ENCODE measurements around the gene LRRC7. TPM values are rescaled to one million over a fixed set of nuclear protein-coding genes. Genes with fewer than 3 reads are reported as not detected.

LRRC7 gene
- total RNA-seq, 2 experiments from 2014 or later, result not detected

DNA sequence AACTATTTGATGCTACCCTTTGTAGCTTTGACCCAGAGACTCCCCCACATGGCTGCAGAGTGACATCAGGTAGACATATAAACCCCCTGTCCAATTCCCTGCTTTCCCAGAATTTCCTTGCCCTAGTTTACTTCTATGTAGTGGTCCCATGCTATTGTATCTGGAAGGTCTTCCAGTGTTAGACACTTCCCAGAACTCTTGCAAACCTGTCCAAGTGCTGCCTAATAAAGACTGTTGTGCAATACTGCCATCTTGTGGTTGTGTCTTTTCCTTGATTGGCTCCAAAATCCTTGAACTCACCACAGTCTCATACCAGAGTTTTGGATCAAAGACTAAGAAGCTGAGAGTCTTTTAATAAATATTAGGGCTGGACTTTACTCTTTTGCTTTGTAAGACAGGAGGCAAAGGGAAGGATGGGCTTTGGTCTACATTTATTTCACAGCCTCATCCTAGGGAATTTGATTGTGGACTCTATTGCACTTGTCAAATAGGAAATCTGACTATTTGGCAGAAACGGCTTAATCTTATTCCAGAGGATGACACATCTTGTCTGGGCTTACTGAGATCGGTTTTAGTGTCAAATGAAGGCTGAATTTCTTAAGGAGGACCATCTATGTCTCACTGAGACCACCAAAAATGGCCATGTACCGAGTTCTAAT lies 169.9 kb downstream of the LRRC7 start:
- POLR2A ChIA-PET, result no interaction called here

DNA sequence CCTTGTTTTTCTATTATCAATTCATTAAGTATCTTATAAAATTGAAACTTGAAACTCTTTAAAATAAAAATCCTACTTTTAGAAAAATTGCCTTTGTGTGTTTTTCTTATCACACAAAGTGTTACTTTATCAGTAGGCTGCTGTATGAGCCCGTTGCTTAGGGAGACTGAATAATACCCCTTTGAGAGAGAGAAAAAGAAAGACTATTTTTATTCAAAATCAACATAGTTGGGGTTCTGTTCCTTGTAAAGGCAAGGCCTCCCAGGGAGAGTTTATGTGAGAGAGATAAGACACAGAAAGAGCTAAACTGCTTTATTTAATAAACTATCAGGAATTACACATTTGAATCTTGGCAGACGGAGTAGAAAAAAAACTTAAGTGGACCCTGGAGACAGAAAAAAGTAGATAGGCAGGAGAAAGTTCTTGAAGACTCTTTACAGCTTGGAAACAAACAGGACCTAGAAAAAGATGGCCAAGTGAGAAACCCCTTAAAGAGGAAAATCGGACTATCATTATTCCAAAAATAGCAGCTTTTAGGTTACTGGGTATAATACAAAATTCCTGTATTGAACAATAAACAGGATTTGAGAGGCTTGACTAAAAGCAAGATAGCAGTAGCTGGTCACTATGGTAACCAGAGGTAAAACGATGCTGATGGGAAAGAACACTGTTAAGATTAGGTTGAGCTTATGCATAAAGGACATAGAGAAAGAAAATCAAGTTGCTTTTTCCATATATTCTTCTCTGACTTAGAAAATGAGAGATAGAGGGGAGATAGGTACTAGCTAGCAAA lies 170.9 kb downstream of the LRRC7 start:
- H3K9me3 Mint-ChIP-seq, result no peaks in the 10 kb centered on the region
- no peaks in the 10 kb centered on the region for H3K36me3 Mint-ChIP-seq (ENCODE audit: low read depth)
- DNase-seq, result no peak
- CTCF ChIA-PET, result interaction anchor here (0.7 to 1.5 kb wide), 3 partner anchors 305 to 1268 kb away, joined by 3 to 4 read pairs (median 3); no protein-coding TSS in a partner anchor
- POLR2A ChIA-PET, result no interaction called here
- H3K4me3 Mint-ChIP-seq, result no peak overlapping the region
- no peak overlapping the region for H3K27ac Mint-ChIP-seq
- no peaks in the 10 kb centered on the region for H3K4me1 Mint-ChIP-seq
- H3K27me3 Mint-ChIP-seq, result no peaks in the 10 kb centered on the region

More for the DNA sequence above, 169.9 kb downstream of the LRRC7 start:
- no peaks in the 10 kb centered on the region for H3K27me3 Mint-ChIP-seq
- CTCF ChIA-PET, result interaction anchor here (0.7 to 1.3 kb wide), 4 partner anchors 11 to 1620 kb away, joined by 3 to 7 read pairs (median 4); no protein-coding TSS in a partner anchor
- no peaks in the 10 kb centered on the region for H3K4me1 Mint-ChIP-seq
- no peak overlapping the region for H3K27ac Mint-ChIP-seq
- H3K9me3 Mint-ChIP-seq, result no peaks in the 10 kb centered on the region
- DNase-seq, result no peak
- H3K36me3 Mint-ChIP-seq (ENCODE audit: low read depth), result no peaks in the 10 kb centered on the region
- H3K4me3 Mint-ChIP-seq, result no peak overlapping the region

DNA sequence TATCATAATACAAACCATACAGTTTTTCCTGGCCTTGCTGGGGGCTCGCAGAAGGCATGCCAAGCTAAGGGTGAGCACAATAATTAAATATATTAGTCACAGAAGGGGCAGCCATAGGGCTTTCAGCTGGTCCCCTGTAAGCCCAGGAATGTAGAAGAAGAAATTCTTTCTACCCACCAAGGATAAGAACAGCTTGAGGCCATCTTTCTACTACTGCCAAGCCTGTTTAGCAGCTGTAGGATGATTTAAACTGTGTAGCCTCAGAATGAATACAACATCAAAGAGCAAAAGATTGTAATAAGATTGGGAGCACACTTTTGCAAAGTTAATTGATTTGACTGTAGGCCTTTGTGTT lies 171.5 kb downstream of the LRRC7 start:
- Mint-ChIP-seq H3K27ac (no peak overlapping the region), H3K4me3 (no peak overlapping the region), H3K27me3 (no peaks in the 10 kb centered on the region), H3K4me1 (no peaks in the 10 kb centered on the region), H3K36me3 (ENCODE audit: low read depth) (no peaks in the 10 kb centered on the region), H3K9me3 (no peaks in the 10 kb centered on the region)
- no peak for DNase-seq
- CTCF ChIA-PET, result interaction anchor here (1.1 to 1.5 kb wide), 2 partner anchors 1139 to 1269 kb away, joined by 3 to 4 read pairs; no protein-coding TSS in a partner anchor
- POLR2A ChIA-PET, result no interaction called here

GRCh38 chr1:69743146-69743545 lies 175.4 kb downstream of the LRRC7 start:
- Mint-ChIP-seq H3K36me3 (ENCODE audit: low read depth) (no peaks in the 10 kb centered on the region), H3K9me3 (no peaks in the 10 kb centered on the region), H3K27ac (no peak overlapping the region), H3K27me3 (no peaks in the 10 kb centered on the region), H3K4me3 (no peak overlapping the region), H3K4me1 (no peaks in the 10 kb centered on the region)
- DNase-seq, result no peak
- ChIA-PET POLR2A (no interaction called here), CTCF (no interaction called here)

- ChIA-PET CTCF (no interaction called here), POLR2A (no interaction called here)
- Mint-ChIP-seq H3K27me3 (no peaks in the 10 kb centered on the region), H3K4me1 (no peaks in the 10 kb centered on the region), H3K36me3 (ENCODE audit: low read depth) (no peaks in the 10 kb centered on the region), H3K9me3 (no peaks in the 10 kb centered on the region), H3K27ac (no peak overlapping the region), H3K4me3 (no peak overlapping the region)
- no peak for DNase-seq
These were observed 176.7 kb downstream of the LRRC7 start for GRCh38 chr1:69744381-69744780.

DNA sequence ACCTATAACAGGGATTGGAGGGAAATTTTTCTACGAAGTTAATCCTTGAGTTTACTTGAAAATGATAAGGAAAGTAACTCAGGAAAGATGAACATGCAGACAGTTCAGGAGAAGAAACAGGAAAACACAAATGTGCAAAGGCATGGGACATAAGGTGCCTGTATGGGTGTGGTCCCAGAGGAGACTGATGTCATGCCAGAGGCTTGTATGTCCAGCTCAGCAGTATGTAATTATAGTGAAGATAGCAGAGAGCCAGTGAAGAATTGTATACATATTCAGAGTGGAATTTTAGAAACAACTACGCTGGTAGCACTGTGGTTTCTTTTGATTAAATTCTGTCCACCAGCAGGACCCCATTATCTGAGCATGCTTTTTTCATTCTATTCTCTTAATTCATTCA lies 179.5 kb downstream of the LRRC7 start:
- H3K9me3 Mint-ChIP-seq, result no peaks in the 10 kb centered on the region
- H3K4me3 Mint-ChIP-seq, result no peak overlapping the region
- no peaks in the 10 kb centered on the region for H3K27me3 Mint-ChIP-seq
- ChIA-PET POLR2A (no interaction called here), CTCF (no interaction called here)
- H3K4me1 Mint-ChIP-seq, result no peaks in the 10 kb centered on the region
- no peak for DNase-seq
- H3K27ac Mint-ChIP-seq, result no peak overlapping the region
- H3K36me3 Mint-ChIP-seq (ENCODE audit: low read depth), result no peaks in the 10 kb centered on the region

DNA sequence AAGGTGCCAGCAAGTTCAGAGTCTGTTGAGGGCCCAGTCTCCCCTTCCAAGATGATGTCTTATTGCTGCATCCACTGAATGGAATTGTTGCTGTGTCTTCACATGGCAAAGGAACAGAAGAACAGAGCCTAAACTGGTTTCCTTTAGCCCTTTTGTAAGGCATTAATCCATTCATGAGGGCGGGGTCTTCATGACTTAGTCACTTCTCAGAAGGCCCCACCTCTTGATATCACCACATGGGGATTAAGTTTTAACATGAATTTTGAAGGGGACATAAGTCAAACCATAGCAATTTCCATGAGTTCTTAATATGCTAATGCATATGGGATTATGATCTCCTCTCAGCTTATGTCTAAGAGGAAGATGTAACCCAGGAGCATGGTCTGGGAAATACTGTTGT lies 182.9 kb downstream of the LRRC7 start:
- CTCF ChIA-PET, result no interaction called here
- POLR2A ChIA-PET, result no interaction called here
- H3K27ac Mint-ChIP-seq, result no peak overlapping the region
- H3K9me3 Mint-ChIP-seq, result peaks cover 2% of the 10 kb centered on the region
- no peaks in the 10 kb centered on the region for H3K27me3 Mint-ChIP-seq
- H3K36me3 Mint-ChIP-seq (ENCODE audit: low read depth), result no peaks in the 10 kb centered on the region
- no peak for DNase-seq
- no peak overlapping the region for H3K4me3 Mint-ChIP-seq
- no peaks in the 10 kb centered on the region for H3K4me1 Mint-ChIP-seq

DNA sequence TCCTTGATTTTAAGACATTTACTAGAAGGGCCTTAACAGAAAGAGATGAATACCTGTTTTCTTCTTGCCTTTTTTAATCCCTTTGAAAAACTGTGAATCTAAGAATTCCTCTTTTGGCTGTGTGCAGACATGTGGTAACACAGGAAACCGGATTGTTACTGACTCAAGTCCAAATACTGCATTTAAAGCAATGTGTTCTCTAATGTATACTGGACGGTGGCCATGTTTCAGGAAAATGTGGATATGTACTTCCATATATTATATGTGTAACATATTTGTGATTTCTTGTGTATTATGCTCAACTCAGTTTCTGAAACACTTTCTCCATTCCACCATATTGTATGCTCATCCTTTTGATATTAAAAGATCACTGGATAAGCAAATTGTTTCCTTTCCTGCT lies 185.1 kb downstream of the LRRC7 start:
- no peaks in the 10 kb centered on the region for H3K36me3 Mint-ChIP-seq (ENCODE audit: low read depth)
- H3K27me3 Mint-ChIP-seq, result no peaks in the 10 kb centered on the region
- no peak overlapping the region for H3K27ac Mint-ChIP-seq
- POLR2A ChIA-PET, result no interaction called here
- no peak for DNase-seq
- H3K4me3 Mint-ChIP-seq, result no peak overlapping the region
- no peaks in the 10 kb centered on the region for H3K4me1 Mint-ChIP-seq
- H3K9me3 Mint-ChIP-seq, result peaks cover 3% of the 10 kb centered on the region
- CTCF ChIA-PET, result no interaction called here

GRCh38 chr1:69754521-69754920 lies 186.8 kb downstream of the LRRC7 start:
- DNase-seq, result no peak
- CTCF ChIA-PET, result no interaction called here
- H3K36me3 Mint-ChIP-seq (ENCODE audit: low read depth), result no peaks in the 10 kb centered on the region
- no peak overlapping the region for H3K27ac Mint-ChIP-seq
- H3K4me3 Mint-ChIP-seq, result no peak overlapping the region
- H3K9me3 Mint-ChIP-seq, result peaks cover 3% of the 10 kb centered on the region
- POLR2A ChIA-PET, result no interaction called here
- H3K4me1 Mint-ChIP-seq, result no peaks in the 10 kb centered on the region
- H3K27me3 Mint-ChIP-seq, result no peaks in the 10 kb centered on the region

DNA sequence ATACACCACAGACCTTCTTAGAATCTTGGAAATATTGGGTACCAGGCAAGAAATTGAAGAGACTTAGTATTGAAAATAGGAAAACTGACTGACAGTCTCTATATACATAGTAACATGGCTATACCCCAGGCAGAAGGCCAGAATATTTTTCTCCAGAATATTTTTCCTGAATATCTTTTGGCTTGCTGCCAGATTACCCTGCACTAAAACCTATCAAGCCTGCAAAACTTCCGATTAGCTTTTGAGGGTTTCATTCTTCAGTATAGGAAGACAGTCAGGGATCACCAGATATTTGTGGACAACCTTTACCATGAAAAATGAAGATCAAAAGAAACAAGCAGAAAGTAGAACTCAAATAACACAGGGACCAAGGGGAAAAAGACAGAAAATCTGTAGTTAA lies 187.9 kb downstream of the LRRC7 start:
- Mint-ChIP-seq H3K9me3 (peaks cover 3% of the 10 kb centered on the region), H3K4me3 (no peak overlapping the region), H3K27me3 (no peaks in the 10 kb centered on the region), H3K27ac (no peak overlapping the region), H3K4me1 (no peaks in the 10 kb centered on the region), H3K36me3 (ENCODE audit: low read depth) (no peaks in the 10 kb centered on the region)
- CTCF ChIA-PET, result no interaction called here
- POLR2A ChIA-PET, result no interaction called here
- DNase-seq, result no peak

- Mint-ChIP-seq H3K9me3 (peaks cover 2% of the 10 kb centered on the region), H3K36me3 (ENCODE audit: low read depth) (no peaks in the 10 kb centered on the region), H3K27ac (no peak overlapping the region), H3K4me3 (no peak overlapping the region), H3K4me1 (no peaks in the 10 kb centered on the region), H3K27me3 (no peaks in the 10 kb centered on the region)
- CTCF ChIA-PET, result no interaction called here
- no peak for DNase-seq
- POLR2A ChIA-PET, result no interaction called here
These were observed 198.2 kb downstream of the LRRC7 start for GRCh38 chr1:69765951-69766350.

DNA sequence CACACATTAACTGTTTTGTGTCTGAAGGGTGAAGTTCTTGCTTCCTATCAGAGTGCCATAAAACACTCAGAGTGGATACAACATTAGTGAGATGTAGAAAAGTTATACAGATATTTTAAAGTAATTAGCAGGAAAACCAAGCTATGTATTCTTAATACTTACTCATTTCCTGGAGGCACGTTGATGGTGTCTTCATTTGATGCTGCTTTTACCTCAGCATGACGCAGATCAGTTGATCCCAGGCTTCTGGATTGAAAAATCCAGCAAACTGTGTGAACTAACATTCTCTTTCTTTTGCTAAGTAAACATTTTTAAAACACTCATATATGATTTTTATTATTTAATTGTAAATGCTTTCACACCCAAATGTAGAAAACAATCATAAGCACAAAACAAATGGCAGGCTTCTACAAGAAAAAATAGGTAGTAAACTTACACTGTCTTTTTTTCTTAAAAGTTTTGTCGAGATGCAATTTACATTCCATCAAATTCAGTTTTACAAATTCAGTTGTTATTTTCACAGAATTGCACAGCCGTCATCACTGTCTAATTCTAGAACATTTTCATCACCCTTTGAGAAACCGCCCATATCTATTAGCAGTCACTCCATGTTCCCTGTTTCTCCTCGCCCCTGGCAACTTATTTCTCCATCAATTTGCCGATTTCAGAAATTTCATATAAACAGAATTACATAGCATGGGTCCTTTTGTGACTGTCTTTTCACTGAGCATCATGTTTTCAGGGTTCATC lies 198.9 kb downstream of the LRRC7 start:
- H3K9me3 Mint-ChIP-seq, result peaks cover 2% of the 10 kb centered on the region
- H3K4me3 Mint-ChIP-seq, result no peak overlapping the region
- ChIA-PET CTCF (no interaction called here), POLR2A (no interaction called here)
- no peaks in the 10 kb centered on the region for H3K27me3 Mint-ChIP-seq
- no peaks in the 10 kb centered on the region for H3K4me1 Mint-ChIP-seq
- no peaks in the 10 kb centered on the region for H3K36me3 Mint-ChIP-seq (ENCODE audit: low read depth)
- H3K27ac Mint-ChIP-seq, result no peak overlapping the region
- DNase-seq, result no peak

GRCh38 chr1:69776555-69776954 lies 208.8 kb downstream of the LRRC7 start:
- no peak for DNase-seq
- ChIA-PET CTCF (no interaction called here), POLR2A (no interaction called here)
- Mint-ChIP-seq H3K4me3 (no peak overlapping the region), H3K9me3 (peaks cover 2% of the 10 kb centered on the region), H3K4me1 (no peaks in the 10 kb centered on the region), H3K27ac (no peak overlapping the region), H3K36me3 (ENCODE audit: low read depth) (no peaks in the 10 kb centered on the region), H3K27me3 (no peaks in the 10 kb centered on the region)

Data from activated CD4-positive, alpha-beta memory T cell treated with anti-CD3 and anti-CD28 coated beads, Interleukin-2, amount 10 ng/mL, durations not matched to agents 7 days and 5 days (primary cell).